HepG2 (cell line): ENCODE results near the gene MEGF11. TPM values are rescaled to one million over a fixed set of nuclear protein-coding genes. Genes with fewer than 3 reads are reported as not detected.

Experiments used
- ARNTL ChIP-seq: sonication (generic); formaldehyde crosslinking; IDR thresholded peaks from 2 replicates; pipeline ENCODE4 v1.4.0; 2020; ENCODE audit warnings: mild to moderate bottlenecking, missing genetic modification reagents
- ATAD3A ChIP-seq: sonication (generic); formaldehyde crosslinking; IDR thresholded peaks from 2 replicates; pipeline ENCODE4 v1.4.0; 2020; ENCODE audit warnings: missing genetic modification reagents
- HOXA7 ChIP-seq: sonication (generic); formaldehyde crosslinking; IDR thresholded peaks from 2 replicates; pipeline ENCODE4 v1.8.1; 2022; ENCODE audit warnings: mild to moderate bottlenecking, missing genetic modification reagents, moderate library complexity
- JDP2 ChIP-seq: sonication (generic); formaldehyde crosslinking; IDR thresholded peaks from 2 replicates; pipeline ENCODE4 v1.8.1; 2022; ENCODE audit warnings: missing genetic modification reagents, borderline replicate concordance
- MXI1 ChIP-seq: IDR thresholded peaks from 3 replicates; pipeline ENCODE4 v1.6.1; 2012; ENCODE audit warnings: low read depth, low read length, inconsistent platforms, borderline replicate concordance
- STAT5B ChIP-seq: sonication (generic); formaldehyde crosslinking; IDR thresholded peaks from 2 replicates; pipeline ENCODE4 v1.4.0; 2020; ENCODE audit warnings: missing genetic modification reagents
- TCF7L2 ChIP-seq: IDR thresholded peaks from 2 replicates; pipeline ENCODE4 v1.6.1; 2011; ENCODE audit warnings: mild to moderate bottlenecking, low read depth, low read length, moderate library complexity
- TEAD2 ChIP-seq: sonication (generic); formaldehyde crosslinking; IDR thresholded peaks from 2 replicates; pipeline ENCODE4 v1.9.0; 2021; ENCODE audit warnings: missing genetic modification reagents
- ZFP37 ChIP-seq: sonication (generic); formaldehyde crosslinking; IDR thresholded peaks from 2 replicates; pipeline ENCODE4 v1.4.0; 2020; ENCODE audit warnings: missing genetic modification reagents, borderline replicate concordance
- ZNF124 ChIP-seq: sonication (generic); formaldehyde crosslinking; IDR thresholded peaks from 2 replicates; pipeline ENCODE4 v1.4.0; 2020; ENCODE audit warnings: missing genetic modification reagents
- ZNF224 ChIP-seq: sonication (generic); formaldehyde crosslinking; IDR thresholded peaks from 2 replicates; pipeline ENCODE4 v1.5.0; 2020; ENCODE audit warnings: mild to moderate bottlenecking, missing genetic modification reagents
- ZNF512 ChIP-seq: sonication (generic); formaldehyde crosslinking; IDR thresholded peaks from 2 replicates; pipeline ENCODE4 v1.4.0; 2020; ENCODE audit warnings: mild to moderate bottlenecking, missing genetic modification reagents
- polyA plus RNA-seq, 8 experiments: library from polyadenylated mRNA; depleted of rRNA in 3 of 8; stranded (reverse) in 7 of 8; unstranded in 1 of 8; fragments of >200 nt; fragmentation: Illumina TruSeq in 4 of 8; extraction: Trizol in 4 of 8; gene quantifications; 2 replicates each; pipeline versions ENCODE4 v1.2.1 to v1.2.3, GENCODE V29; 2011 to 2016; ENCODE audit warnings: low read depth in 4 of 8, missing spikeins in 1 of 8, mixed read lengths in 1 of 8; ENCODE audit not compliant: insufficient read depth in 1 of 8
- total RNA-seq, 5 experiments: library from RNA; depleted of rRNA; stranded (reverse); fragments of >200 nt; fragmentation: Illumina TruSeq; extraction: Trizol; gene quantifications; 2 replicates each; pipeline ENCODE4 v1.2.3, GENCODE V29; 2016; ENCODE audit warnings: low read depth in 1 of 5
- TF ChIP-seq, protein P1 (sequence below): sonication (generic); formaldehyde crosslinking; IDR thresholded peaks from one replicate; pipeline ENCODE4 v1.5.1; 2020; ENCODE audit warnings: mild to moderate bottlenecking, missing genetic modification reagents; ENCODE audit errors: not compliant biosample characterization
- TF ChIP-seq, protein P2 (sequence below): sonication (generic); formaldehyde crosslinking; IDR thresholded peaks from 2 replicates; pipeline ENCODE4 v1.8.0; 2022; ENCODE audit warnings: mild to moderate bottlenecking, missing genetic modification reagents, moderate library complexity
- TF ChIP-seq, protein P3 (sequence below): sonication (generic); formaldehyde crosslinking; IDR thresholded peaks from 2 replicates; pipeline ENCODE4 v1.5.0; 2020; ENCODE audit warnings: mild to moderate bottlenecking, missing genetic modification reagents

MEGF11 gene
- total and polyA plus RNA-seq, 2 of the 13 experiments (the other 11 are each of a cell fraction or from before 2014, with no cell fraction given) = not detected

GRCh38 chr15:66148187-66148586 lies 105.4 kb downstream of the MEGF11 start (continued):
- TF ChIP-seq, protein P1, sequence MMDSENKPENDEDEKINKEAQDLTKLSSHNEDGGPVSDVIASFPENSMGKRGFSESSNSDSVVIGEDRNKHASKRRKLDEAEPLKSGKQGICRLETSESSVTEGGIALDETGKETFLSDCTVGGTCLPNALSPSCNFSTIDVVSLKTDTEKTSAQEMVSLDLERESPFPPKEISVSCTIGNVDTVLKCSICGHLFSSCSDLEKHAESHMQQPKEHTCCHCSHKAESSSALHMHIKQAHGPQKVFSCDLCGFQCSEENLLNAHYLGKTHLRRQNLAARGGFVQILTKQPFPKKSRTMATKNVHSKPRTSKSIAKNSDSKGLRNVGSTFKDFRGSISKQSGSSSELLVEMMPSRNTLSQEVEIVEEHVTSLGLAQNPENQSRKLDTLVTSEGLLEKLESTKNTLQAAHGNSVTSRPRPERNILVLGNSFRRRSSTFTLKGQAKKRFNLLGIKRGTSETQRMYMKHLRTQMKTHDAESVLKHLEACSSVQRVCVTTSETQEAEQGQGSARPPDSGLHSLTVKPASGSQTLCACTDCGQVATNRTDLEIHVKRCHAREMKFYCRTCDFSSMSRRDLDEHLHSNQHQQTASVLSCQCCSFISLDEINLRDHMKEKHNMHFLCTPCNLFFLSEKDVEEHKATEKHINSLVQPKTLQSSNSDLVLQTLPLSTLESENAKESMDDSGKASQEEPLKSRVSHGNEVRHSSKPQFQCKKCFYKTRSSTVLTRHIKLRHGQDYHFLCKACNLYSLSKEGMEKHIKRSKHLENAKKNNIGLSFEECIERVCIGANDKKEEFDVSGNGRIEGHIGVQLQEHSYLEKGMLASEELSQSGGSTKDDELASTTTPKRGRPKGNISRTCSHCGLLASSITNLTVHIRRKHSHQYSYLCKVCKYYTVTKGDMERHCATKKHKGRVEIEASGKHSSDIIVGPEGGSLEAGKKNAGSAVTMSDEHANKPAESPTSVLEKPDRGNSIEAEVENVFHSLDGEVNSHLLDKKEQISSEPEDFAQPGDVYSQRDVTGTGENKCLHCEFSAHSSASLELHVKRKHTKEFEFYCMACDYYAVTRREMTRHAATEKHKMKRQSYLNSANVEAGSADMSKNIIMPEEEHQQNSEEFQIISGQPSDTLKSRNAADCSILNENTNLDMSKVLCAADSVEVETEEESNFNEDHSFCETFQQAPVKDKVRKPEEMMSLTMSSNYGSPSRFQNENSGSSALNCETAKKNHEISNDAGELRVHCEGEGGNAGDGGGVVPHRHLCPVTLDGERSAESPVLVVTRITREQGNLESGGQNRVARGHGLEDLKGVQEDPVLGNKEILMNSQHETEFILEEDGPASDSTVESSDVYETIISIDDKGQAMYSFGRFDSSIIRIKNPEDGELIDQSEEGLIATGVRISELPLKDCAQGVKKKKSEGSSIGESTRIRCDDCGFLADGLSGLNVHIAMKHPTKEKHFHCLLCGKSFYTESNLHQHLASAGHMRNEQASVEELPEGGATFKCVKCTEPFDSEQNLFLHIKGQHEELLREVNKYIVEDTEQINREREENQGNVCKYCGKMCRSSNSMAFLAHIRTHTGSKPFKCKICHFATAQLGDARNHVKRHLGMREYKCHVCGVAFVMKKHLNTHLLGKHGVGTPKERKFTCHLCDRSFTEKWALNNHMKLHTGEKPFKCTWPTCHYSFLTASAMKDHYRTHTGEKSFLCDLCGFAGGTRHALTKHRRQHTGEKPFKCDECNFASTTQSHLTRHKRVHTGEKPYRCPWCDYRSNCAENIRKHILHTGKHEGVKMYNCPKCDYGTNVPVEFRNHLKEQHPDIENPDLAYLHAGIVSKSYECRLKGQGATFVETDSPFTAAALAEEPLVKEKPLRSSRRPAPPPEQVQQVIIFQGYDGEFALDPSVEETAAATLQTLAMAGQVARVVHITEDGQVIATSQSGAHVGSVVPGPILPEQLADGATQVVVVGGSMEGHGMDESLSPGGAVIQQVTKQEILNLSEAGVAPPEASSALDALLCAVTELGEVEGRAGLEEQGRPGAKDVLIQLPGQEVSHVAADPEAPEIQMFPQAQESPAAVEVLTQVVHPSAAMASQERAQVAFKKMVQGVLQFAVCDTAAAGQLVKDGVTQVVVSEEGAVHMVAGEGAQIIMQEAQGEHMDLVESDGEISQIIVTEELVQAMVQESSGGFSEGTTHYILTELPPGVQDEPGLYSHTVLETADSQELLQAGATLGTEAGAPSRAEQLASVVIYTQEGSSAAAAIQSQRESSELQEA = no peak
- TF ChIP-seq ZNF512 (CRISPR knock-in tag) = no peak
- TF ChIP-seq ZNF224 (CRISPR knock-in tag) = no peak
- no peak for TF ChIP-seq ARNTL
- TF ChIP-seq HOXA7 (CRISPR knock-in tag) = no peak
- no peak for TF ChIP-seq ZNF124 (CRISPR knock-in tag)
- no peak for TF ChIP-seq TCF7L2
- TF ChIP-seq ATAD3A (CRISPR knock-in tag) = no peak
- TF ChIP-seq ZFP37 = no peak
- TF ChIP-seq JDP2 (CRISPR knock-in tag) = no peak
- TF ChIP-seq, protein P2, sequence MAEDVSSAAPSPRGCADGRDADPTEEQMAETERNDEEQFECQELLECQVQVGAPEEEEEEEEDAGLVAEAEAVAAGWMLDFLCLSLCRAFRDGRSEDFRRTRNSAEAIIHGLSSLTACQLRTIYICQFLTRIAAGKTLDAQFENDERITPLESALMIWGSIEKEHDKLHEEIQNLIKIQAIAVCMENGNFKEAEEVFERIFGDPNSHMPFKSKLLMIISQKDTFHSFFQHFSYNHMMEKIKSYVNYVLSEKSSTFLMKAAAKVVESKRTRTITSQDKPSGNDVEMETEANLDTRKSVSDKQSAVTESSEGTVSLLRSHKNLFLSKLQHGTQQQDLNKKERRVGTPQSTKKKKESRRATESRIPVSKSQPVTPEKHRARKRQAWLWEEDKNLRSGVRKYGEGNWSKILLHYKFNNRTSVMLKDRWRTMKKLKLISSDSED = no peak
- no peak for TF ChIP-seq TEAD2 (CRISPR knock-in tag)
- no peak for TF ChIP-seq MXI1
- TF ChIP-seq, protein P3, sequence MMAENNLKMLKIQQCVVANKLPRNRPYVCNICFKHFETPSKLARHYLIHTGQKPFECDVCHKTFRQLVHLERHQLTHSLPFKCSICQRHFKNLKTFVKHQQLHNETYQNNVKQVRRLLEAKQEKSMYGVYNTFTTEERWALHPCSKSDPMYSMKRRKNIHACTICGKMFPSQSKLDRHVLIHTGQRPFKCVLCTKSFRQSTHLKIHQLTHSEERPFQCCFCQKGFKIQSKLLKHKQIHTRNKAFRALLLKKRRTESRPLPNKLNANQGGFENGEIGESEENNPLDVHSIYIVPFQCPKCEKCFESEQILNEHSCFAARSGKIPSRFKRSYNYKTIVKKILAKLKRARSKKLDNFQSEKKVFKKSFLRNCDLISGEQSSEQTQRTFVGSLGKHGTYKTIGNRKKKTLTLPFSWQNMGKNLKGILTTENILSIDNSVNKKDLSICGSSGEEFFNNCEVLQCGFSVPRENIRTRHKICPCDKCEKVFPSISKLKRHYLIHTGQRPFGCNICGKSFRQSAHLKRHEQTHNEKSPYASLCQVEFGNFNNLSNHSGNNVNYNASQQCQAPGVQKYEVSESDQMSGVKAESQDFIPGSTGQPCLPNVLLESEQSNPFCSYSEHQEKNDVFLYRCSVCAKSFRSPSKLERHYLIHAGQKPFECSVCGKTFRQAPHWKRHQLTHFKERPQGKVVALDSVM (CRISPR knock-in tag) = no peak
- TF ChIP-seq STAT5B = no peak
- TF ChIP-seq, all 625 proteins: peak for 0
